NCI-H1092 treated with DMSO at 0.1 percent for 48 hours (cell line): Measurements from ENCODE around the gene RCBTB2.
A peak's percentile ranks its signal among the peaks of the same experiment; 100 is the strongest.

Experiments used
- DNase-seq: peaks from one replicate; lab custom pipeline; 2025; lab: John Stamatoyannopoulos, UW

The RCBTB2 gene

DNA sequence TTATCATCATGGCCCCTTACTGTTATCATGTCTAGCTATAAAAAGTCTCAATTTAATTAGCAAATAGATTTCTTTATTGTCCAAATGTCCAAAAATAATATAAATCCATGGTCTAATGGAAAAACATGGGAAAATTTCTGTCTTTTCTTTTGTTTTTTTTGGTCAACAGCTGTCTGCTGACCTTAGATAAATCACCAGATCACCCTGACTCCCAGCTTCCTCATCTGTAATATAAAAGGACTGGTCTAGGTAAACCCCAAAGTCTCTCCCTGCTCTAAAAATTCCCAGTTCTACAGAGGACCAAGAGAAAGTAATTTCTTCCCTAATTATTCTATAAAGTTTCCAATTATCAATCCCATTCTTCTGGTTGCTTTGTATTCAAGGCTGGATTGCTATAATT lies 30.7 kb upstream of the RCBTB2 start:
- DNase-seq = no peak

DNA sequence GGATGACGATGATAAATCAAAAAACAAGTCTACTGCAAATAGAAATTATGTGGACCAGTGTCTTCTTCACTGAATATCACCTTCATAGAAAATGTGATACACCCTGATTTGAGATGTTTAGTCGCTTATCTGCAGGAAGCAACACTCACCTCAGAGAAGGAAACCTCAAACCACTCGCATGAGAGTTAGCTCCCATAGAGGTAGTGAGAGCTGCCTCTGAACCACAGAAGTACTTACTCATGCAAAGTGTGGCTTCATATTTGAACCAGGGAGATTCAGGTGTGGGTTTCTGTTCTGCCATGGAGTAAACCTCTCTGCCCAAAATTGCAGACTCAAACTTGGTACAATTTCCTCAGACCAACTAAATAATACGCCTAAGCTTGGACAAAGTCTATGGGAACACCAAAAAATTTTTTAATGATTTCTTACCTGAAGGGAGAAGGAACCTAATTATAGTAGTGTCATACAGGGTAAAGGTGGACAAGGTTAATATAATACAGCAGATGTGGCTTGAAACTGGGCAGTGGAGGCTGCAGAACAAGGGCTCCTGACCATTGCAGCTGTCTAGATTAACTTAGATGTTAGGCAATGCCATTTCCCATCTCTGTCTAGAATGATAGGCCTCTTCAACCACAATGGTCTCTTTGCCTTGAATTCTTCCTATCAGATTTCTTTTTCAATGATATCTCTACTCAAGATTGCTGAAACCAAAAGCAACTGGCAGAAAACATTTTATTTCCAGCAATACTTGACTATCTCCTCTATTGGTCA lies 29.6 kb upstream of the RCBTB2 start:
- DNase-seq = no peak

DNA sequence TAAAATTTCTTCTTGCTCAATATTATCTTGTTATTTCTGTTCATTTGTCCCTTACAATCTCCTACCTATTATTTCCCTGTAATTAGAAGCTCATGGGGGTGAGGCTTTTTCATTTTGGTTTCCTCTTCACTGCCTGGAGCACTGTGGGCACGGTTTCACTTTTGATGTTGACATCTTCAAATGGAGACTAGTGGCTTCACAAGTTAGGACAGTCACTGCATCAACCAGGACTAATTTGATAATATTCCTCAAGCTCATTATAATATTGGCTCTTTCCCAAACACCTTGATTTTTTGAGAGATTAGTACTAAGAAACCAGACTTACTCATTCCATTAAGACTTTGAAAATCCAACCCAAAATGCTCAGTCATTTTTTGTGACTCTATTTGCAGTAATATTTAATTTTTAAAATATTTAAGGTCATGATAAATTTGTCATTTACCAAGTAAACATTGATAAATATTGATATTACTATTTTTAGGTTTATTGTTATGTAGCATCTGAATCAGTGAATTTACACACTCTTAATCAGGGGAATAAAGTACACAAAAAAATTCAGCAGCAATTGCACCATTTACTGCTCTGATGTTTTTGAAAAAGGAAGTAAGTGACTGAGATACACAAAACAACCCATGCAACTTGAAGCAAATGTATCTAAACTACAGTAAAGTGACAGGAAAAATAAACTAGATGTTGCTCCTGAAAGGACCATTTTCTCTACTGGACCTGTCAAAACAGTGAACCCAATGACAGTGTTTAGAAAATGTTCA lies 28.8 kb upstream of the RCBTB2 start:
- DNase-seq = no peak

DNA sequence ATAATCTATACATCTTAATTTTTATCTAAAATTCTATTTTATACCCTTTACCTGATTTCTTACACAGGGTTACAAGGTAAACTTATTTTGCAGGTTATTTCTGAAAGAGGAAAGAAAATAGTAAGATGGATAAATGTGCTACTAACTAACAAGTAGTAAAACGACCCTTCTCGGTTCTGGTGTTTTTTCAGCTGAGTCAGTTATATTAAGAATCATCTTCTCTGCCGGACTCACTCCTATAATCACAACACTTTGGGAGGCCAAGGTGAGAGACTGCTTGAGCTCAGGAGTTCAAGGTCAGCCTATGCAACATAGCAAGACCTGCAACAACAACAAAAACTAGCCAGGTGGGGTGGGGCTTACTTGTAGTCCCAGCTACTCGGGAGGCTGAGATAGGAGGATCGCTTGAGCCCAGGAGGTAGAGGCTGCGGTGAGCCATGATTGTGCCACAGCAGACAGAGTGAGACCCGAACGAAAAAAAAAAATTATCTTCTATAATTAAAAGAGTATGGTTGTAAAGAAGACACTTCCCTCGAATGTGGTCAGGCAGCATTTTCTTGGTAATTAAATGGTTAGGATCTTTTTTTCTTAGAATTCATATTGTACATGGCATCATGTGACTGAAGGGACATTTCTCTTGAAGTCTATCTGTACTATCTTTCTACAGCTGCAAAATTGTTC lies 27.9 kb upstream of the RCBTB2 start:
- DNase-seq = no peak

DNA sequence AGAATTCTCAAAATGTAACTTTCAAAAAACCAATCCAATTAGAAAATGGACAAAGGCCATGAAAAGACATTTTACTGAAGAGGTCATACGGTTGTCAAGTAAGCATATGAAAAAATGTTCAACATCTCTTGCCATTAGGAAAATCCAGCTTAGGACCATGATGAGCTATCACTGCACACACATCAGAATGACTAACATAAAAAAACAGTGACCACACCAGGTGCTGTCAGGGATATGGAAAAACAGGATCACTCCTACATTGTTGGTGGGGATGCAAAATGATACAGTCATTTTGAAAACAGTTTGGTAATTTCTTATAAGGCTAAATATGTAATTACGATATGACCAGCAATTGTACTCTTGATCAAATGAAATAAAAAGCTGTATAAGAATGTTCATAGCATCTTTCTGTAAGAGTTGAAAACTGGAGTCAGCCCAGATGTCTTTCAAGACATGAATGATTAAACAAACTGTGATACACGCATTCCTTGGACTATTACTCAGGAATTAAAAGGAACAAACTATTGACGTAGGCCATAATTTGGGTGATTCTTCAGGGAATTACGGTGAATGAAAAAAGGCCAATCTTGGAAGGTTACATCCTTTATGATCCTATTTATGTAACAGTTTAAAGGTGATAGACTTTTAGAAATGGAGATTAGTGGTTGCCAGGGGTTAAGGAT lies 26.9 kb upstream of the RCBTB2 start:
- no peak for DNase-seq

DNA sequence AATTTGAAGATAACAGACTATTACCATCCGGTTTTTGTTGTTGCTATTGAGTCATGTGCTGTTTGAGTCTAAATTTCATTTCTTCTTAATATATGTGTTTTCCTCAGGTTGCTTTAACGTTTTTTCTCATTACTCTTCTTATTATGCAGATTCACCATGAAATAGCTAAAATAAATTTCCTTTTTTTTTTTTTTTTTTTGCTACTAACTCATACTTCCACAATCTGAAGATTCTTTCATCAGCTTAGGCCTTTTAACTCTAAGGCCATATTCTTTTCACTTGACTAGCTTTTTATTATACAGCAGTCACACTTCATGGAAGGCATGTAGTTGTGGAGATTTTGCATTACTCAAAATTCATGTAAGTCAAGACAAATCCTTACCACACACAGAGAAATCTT lies 23.9 kb upstream of the RCBTB2 start:
- DNase-seq = no peak

DNA sequence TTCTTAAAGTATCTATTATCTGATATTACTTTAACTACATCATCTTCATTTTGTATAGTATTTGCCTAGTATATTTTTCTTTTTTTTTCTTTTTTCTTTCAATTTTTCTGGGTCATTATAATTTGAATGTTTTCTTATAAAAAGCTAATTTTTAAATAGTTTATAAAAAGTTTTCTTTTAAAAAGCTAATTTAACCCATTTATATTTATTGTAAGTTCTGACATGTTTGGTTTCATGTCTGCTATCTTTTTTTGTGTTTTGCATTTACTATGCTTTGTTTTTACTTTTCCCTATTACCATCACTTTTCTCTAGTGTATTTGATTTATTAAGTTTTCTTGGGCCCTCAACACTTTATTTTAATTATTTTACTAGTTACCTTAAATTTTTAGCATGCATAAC lies 22.6 kb upstream of the RCBTB2 start:
- no peak for DNase-seq

DNA sequence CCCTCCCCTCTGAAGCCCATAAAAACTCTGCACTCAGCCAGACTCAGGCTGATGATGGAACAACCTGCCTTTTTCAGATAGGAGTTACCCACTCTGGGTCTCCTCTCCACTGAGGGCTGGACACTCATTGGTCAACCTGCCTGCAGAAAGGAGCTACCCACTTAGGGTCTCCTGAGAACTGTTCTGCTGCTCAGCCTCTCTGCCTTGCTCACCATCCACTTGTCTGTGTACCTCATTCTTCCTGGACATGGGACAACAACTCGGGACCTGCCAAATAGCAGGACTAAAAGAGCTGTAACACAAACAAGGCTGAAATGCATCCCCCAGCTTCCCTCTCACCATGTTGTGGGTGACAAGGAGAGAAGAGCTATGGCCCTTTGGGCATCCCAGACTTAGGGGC lies 18.4 kb upstream of the RCBTB2 start:
- DNase-seq = no peak

DNA sequence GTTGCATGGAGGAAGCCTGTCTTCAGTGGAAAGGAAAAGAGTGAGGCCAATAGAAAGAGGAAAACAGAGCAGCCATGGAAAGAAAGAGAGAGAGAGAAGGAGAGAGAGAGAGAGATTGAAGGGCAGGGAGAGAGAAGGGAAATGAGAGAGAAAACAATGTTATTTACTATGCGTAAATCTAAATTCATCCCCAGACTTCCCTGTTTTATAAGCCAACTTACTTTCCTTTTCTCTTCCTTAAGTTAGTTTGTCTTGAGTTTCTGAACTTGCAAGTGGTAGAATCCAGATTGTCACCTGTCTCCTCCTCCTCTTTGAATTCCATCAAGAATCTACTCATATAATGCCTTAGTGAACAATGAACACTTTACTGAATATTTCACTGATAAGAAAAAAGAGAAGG lies 16.8 kb upstream of the RCBTB2 start:
- no peak for DNase-seq

DNA sequence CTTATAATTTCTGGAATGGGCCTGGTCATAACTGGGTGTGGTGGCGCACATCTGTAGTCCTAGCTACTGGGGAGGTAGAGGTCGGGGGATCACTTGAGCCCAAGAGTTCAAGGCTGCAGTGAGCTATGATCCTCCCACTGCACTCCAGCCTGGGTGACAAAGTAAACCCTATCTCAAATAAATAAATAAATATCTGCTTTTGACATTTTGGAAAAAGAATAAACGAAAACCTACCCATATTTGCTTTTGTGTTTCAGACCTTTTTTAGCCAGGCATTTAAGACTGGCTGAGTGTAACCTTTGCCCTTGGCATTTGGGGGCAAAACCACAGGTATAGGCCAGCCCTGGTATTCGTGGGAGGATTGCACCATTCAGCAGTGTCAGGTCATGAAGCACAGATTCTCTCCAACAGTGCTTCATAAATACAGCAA lies 14.8 kb upstream of the RCBTB2 start:
- no peak for DNase-seq

DNA sequence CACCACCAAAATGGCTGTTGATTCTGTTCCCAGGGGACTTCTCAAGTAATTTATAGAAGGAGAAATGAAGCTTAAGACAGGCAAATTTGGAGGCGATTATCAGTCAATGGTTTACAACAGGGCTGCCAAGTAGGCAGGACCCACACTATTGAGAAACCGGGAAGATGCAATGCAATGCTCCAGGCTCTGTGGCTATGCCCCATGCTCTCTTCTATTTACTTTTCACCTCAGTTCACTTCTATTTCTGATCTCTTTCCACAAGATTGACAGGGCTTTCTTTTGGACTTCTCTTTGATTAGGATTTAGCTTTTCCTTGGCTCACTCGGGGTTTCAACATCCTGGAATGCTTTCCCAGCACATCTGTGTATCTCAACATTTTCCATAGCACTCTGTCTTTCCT lies 12.7 kb upstream of the RCBTB2 start:
- DNase-seq = no peak

DNA sequence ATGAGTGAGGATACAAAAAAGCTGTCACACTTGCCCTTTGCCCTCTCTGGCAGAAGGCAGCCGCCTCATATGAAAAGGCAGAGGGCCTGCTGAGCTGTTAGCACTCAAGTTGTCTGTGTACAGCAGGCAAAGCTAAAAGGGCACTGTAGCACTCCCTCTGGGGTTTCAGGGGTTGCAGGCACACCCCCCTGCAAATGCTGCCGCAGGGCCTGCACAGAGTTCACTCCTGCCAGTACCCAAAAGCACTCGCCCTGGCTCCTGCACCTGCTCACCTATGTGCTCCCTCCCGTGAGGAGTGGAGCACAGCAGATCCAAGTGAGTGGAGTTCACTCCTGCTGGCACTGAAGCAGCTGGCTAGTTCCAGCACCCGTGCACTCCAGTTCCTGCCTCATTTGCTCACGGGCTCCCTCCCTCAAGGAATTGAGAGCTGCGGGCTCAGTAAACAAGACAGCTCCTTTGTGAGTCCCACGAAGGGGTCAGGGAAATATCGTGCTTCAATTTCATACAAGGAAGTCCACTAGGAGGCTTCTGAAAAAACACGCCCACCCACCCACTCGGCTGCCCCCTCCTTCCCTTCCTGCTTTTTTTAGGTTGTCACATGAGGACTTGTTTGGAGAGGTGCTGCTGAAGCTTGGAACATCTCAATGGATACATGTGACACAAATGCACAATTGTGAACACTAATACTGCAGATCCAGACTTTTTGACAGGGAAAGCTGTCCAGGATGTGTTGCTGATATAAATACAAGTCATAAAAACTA lies 9.9 kb upstream of the RCBTB2 start:
- peak; percentile 62 for DNase-seq

DNA sequence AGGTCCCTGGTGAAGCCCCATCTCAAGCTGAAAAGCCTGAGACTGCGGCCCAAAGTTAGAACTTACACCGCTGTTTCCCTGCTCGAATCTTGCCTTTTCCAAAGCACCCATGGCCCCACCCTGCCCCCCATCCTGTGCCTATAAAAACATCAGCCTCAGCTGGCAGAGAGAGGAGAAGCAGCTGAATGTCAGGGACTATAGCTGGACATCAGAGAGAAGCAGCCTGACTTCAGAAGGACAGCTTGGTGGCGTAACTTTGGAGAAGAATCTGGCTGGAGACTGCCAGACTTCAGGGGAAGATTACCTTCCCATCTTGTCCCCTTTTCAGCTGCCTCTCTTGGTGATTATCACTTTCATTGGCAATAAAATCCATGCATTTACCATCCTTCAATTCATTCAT lies 9.3 kb upstream of the RCBTB2 start:
- no peak for DNase-seq

DNA sequence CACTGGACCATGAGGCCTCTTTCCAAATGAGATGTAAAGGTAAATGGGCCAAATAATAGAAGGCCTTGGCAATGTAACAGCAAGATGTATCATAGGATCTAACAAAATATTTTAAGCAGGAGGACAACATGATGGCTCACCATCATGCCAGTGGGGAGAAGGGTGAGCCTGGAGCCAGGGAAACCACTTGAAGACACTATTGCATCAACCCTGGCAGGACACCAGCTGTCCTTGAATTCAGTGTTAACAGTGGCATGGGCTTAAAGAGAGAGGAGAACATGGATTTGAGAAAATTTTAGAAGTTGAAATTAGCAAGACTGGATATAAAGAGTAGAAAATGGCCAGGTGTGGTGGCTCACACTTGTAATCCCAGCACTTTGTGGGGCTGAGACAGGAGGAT lies 6.7 kb upstream of the RCBTB2 start:
- no peak for DNase-seq

DNA sequence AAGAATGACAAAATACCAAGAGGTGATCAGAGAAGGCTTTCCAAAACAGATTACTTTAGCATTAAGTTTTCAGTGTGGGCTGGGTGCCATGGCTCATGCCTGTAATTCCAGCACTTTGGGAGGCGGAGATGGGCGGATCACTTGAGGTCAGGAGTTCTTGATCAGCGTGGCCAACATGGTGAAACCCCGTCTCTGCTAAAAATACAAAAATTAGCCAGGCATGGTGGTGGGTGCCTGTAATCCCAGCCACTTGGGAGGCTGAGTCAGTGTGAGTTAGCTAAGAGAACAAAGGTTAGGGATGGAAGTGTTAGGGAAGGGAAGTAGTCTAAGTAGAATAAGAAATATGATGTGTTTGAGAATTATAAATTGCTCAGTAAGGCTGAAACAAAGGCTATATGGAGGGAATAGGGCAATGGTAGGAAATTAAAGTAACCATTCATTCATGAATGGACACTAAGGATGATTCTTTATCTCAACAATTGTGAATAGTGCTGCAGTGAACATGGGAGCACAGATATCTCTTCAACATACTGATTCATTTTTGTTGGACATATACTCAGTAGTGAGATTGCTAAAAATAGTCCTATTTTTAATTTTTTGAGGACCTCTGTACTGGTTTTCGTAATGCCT lies 3.9 kb upstream of the RCBTB2 start:
- DNase-seq = no peak

DNA sequence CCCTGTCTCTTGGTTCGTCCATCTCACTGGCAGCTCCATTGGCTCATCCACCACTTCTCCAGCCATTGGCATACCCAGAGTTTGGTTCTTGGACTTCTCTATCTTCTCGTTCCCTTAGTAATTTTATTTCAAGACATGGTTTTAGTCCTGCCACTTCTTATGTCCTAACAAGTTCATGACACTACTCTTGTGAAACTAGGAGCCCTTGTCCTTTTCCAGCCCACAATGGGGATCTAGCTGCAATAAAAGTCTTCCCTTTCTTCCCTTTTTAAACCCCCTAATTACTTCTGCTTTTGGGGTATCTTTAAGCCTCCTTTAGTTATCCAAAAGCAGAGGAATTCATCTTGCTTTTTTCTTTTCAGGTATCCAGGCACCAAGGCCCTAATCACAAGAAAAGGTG lies 2.9 kb upstream of the RCBTB2 start:
- no peak for DNase-seq

DNA sequence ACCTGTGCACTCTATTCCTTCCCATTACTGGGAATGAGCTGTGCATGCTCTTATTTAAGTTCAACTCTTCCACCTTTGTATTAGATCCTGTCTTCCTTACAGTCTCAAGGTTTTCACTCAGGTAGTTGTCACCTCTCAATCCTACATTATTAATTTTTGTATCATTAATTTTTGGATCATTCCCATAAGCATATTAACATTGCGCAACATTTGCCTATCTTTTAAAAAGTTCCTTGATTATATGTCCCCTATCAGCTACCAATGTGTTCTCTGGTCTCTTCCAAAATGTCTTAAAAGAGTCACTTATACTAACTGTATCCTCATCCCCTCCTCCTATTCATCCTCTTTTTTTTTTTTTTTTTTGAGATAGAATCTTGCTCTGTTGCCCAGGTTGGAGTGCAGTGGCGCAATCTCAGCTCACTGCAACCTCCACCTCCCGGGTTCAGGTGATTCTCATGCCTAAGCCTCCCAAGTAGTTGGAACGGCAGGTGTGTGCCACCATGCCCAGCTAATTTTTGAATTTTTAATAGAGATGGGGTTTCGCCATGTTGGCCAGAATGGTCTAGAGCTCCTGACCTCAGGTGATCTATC lies 2.1 kb upstream of the RCBTB2 start:
- DNase-seq = no peak

DNA sequence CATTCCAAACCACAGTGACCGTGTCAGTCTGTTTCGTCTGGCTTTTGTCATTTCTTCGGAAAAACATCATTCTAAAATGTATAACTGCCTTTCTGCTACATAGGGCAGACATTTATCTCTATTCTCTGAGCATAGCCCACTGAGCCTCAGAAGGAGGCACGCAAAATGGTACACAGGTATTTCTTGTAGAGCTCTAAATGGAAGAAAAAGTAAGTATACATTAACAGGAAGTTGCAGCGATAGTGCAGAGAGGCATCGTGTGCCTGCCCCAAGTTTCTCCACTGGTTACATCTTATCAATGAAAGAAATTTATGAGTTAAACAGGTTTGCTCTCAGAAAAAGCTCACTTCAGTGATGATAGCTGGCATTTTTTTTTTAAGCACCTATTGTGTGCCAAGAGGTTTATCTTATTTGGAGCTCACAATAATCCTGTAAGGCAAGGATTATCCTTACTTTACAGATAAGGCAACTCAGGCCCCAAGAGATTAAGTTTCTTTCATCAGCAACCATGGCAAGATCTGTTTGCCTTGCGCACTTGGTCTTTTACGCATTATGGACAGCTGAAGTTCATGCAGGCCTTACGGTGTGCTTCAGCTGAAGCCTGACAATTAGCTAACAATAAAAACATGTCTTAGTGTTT lies 1.2 kb upstream of the RCBTB2 start:
- no peak for DNase-seq

DNA sequence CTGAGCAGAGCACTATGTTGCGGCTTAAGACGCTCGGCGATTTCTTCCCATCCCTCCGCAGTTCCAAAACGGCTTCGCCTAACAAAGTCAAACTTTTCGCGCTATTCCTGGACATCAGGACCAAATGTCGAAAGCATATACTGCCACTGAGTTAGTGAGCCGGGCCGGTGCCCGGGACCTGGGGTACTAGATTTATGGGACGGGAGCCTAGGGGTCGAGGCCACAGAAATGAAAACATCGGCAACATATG lies 699 bp downstream of the RCBTB2 start:
- peak; percentile 62 for DNase-seq

DNA sequence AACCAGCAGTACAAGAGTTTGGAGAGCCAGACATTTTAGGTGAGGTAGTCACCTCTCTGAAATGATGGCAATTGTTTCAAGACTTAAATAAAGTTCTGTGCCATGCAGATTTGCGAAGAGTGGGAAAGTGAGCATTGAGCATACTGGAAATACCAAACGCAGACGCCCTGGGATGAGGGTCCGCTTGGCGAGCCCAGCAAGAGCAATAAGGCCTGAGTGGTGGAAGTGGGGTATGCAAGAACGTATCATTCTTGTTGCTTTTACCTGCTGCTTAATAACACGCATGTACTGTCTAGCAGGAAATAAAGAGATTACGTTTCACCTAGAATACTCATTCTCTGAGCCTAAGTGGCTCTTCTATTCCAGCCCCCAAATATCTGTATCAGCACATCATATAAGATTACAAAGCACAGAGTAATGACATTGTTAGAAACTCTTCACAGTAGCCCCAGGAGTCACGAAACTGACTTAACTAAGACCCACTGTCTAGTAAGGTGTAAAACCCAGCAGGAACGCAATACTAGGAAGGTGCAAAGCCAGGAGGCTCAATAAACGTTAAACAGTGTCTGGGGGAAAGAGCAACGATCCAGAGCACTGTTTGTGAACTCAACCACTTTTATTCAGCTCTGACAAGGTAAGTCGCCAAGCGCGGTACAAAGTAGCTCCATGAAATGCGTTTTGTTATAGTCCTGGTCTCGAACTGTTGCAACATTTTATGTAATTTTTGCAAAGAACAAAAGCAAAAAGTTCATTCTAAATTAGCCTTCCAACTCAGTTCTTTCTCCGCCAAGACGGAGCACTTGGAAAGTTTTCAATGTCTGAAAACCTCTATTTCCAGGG lies 1.2 kb downstream of the RCBTB2 start:
- DNase-seq = no peak
